ENCODE data around the gene RAB5IF. TPM values are rescaled to one million over a fixed set of nuclear protein-coding genes. Genes with fewer than 3 reads are reported as not detected.
A peak's percentile ranks its signal among the peaks of the same experiment; 100 is the strongest.
"Not testable (repeated sequence)": the region's sequence is repeated elsewhere in the genome, so short reads cannot be mapped to it uniquely, and the experiment has no call there.

The RAB5IF gene, protein sequence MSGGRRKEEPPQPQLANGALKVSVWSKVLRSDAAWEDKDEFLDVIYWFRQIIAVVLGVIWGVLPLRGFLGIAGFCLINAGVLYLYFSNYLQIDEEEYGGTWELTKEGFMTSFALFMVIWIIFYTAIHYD
- polyA plus RNA-seq (2012; ENCODE audit: insufficient read depth, insufficient read length), result 101 TPM

- DNase-seq (ENCODE audit: low read depth, low spot score), result peak; percentile 98
- H3K4me3 ChIP-seq (ENCODE audit: low read length), result peak within 1 kb of the TSS; percentile 98
Measured at GRCh38 chr20:36605399-36606157, at the start of gene RAB5IF. RAB5IF (plus strand) TSS chr20:36605779; CDS start chr20:36605952, 173 bp downstream.

- DNase-seq (ENCODE audit: low read depth, low spot score), result no peak
- no peak overlapping the region for H3K4me3 ChIP-seq (ENCODE audit: low read length)
Measured at GRCh38 chr20:36562724-36563123, 42.9 kb upstream of the RAB5IF start.

DNA sequence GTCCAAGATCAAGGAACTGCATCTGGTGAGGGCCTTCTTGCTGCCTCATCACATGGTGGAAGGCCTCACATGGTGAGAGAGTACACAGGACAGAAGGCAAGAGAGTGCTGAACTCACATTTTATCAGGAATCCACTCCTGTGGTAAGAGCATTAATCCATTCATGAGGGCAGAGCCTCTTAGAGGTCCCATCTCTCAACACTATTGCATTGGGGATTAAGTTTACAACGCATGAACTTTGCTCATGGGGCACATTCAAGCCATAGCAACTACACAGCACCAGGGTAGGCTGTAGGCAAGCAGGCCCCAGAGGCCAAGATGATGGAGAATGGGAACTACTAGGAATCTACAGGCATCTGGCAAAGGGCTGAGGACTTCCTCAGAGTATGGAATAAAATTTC, 42.2 kb upstream of the RAB5IF start:
- no peak for DNase-seq (ENCODE audit: low read depth, low spot score)
- no peak overlapping the region for H3K4me3 ChIP-seq (ENCODE audit: low read length)

DNA sequence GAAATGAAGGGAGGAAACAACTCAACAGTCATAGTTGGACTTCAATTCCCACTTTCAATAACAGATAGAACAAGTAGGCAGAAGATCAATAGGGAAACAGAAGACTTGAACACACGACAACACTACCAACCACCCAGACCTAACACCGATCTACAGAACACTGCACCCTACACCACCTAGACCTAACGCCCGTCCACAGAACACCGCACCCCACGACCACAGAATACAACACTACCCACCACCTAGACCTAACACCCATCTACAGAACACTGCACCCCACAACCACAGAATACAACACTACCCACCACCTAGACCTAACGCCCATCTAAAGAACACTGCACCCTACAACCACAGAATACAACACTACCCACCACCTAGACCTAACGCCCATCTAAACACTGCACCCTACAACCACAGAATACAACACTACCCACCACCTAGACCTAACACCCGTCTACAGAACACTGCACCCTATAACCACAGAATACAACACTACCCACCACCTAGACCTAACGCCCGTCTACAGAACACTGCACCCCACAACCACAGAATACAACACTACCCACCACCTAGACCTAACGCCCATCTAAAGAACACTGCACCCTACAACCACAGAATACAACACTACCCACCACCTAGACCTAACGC, 41.4 kb upstream of the RAB5IF start:
- not testable (repeated sequence) for DNase-seq (ENCODE audit: low read depth, low spot score); H3K4me3 ChIP-seq (ENCODE audit: low read length)

DNA sequence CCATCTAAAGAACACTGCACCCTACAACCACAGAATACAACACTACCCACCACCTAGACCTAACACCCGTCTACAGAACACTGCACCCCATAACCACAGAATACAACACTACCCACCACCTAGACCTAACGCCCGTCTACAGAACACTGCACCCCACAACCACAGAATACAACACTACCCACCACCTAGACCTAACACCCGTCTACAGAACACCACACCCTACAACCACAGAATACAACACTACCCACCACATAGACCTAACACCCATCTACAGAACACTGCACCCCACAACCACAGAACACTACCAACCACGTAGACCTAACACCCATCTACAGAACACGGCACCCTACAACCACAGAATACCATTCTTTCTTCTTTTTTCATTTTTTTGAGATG, 40.9 kb upstream of the RAB5IF start:
- not testable (repeated sequence) for H3K4me3 ChIP-seq (ENCODE audit: low read length); DNase-seq (ENCODE audit: low read depth, low spot score)

DNA sequence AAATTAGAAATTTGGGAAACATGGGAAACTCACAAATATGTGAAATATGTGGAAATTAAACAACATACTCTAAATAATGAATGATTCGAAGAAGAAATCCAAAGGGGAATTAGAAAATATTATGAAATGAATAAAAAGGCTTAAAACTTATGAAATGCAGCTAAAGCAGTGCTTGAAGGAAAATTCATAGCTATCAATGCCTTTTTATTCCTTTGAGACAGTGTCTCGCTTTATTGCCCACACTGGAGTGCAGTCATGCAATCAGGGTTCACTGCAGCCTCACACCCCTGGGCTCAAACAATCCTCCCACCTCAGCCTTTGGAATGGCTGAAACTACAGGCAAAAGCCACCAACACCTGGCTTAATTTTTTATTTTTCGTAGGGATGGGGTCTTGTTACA, 40.1 kb upstream of the RAB5IF start:
- DNase-seq (ENCODE audit: low read depth, low spot score), result no peak
- H3K4me3 ChIP-seq (ENCODE audit: low read length), result no peak overlapping the region

GRCh38 chr20:36569847-36570429, 35.6 kb upstream of the RAB5IF start:
- DNase-seq (ENCODE audit: low read depth, low spot score), result no peak
- H3K4me3 ChIP-seq (ENCODE audit: low read length), result no peak overlapping the region

DNA sequence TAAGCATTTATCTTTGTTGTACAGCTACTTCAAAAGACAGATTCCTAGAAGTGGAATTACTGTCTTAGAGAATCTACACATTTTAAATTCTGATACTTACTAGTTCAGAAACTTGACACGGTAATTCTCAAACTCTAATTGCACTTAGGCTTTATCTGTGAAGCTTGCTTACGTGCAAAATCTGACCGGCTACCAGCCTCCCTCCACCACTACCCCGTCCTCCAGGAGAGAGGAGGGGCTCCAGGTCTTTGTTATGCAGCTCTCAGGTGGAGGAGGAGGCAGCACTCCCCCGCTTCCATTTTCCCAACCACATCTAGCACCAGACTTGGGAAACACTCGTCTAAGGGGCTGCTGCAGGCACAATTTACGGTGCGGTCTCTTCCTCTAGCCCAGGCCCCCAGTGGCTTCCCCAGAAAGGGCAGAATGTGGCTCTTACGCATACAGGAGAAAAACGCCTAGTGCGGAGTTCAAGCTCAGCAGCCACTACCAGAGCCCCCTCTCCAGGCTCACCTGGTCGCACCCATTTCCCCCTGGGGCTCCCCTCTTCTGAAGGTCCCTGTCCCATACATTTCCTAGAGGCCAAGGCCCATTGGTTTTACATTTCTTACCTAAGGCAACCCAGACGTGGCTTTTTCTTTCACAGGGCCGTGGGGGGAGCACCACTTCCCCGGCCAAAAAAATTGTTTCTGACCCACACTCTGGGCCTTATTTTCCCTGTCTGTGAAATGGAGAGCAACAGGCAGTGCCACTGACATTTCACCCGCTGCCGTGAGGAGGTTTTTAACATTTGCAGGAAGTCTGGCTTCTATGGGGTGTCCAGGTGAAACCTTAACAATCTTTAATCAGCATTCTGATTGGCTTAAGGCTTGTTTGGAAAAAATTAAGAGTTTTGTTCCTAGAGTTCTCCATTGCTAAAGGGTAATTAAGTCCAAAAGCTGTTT, 33.7 kb upstream of the RAB5IF start:
- DNase-seq (ENCODE audit: low read depth, low spot score), result no peak
- H3K4me3 ChIP-seq (ENCODE audit: low read length), result peak overlapping the region; percentile 78

DNA sequence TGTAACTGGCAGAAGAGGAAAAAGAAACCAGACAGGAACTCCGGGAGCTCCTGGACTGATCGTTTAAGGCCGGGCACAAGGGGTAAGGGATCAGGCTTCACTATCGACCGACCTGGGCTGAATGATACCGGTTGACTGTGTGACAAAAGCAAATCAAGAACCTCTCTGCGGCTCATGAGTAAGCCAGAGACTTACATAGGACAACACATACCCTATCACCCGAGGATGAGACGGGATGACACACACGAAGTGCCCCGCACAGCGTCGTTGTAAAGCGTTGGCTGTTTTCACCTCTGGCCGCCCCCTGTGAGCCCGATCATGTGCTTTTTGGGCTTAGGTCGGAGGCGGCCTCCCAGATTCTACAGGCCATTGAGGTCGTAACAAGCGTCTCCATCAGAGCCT, 32.9 kb upstream of the RAB5IF start:
- peak overlapping the region; percentile 78 for H3K4me3 ChIP-seq (ENCODE audit: low read length)
- no peak for DNase-seq (ENCODE audit: low read depth, low spot score)

GRCh38 chr20:36573103-36573797, 32.3 kb upstream of the RAB5IF start, which contains the start of gene TGIF2:
TGIF2 (plus strand) TSS chr20:36573597; CDS start chr20:36578775, 5,178 bp downstream.
- peak; percentile 83 for DNase-seq (ENCODE audit: low read depth, low spot score)
- peak within 1 kb of the TSS; percentile 78 for H3K4me3 ChIP-seq (ENCODE audit: low read length)

- no peak for DNase-seq (ENCODE audit: low read depth, low spot score)
- peak overlapping the region; percentile 78 for H3K4me3 ChIP-seq (ENCODE audit: low read length)
Measured at GRCh38 chr20:36573798-36574365, 31.7 kb upstream of the RAB5IF start.

GRCh38 chr20:36574366-36575135, 31.0 kb upstream of the RAB5IF start:
- no peak for DNase-seq (ENCODE audit: low read depth, low spot score)
- peak overlapping the region; percentile 78 for H3K4me3 ChIP-seq (ENCODE audit: low read length)

DNA sequence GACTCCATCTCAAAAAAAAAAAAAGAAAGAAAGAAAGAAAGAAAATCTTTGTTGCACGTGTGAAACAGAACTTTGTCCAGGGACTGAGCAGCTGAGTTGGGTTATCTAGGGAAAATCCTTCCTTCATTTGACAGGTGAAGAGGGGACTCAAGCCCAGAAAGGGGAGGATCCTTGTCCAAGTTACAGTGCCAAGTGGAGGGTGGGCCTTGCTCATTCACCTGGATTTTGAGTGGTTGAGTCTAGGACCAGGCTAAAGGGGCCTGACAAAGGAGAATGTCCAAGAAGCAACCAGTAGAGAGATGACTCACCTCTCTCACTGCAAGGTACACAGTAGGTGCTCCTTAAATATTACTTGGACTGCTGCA, 29.5 kb upstream of the RAB5IF start:
- no peak overlapping the region for H3K4me3 ChIP-seq (ENCODE audit: low read length)
- DNase-seq (ENCODE audit: low read depth, low spot score), result no peak

DNA sequence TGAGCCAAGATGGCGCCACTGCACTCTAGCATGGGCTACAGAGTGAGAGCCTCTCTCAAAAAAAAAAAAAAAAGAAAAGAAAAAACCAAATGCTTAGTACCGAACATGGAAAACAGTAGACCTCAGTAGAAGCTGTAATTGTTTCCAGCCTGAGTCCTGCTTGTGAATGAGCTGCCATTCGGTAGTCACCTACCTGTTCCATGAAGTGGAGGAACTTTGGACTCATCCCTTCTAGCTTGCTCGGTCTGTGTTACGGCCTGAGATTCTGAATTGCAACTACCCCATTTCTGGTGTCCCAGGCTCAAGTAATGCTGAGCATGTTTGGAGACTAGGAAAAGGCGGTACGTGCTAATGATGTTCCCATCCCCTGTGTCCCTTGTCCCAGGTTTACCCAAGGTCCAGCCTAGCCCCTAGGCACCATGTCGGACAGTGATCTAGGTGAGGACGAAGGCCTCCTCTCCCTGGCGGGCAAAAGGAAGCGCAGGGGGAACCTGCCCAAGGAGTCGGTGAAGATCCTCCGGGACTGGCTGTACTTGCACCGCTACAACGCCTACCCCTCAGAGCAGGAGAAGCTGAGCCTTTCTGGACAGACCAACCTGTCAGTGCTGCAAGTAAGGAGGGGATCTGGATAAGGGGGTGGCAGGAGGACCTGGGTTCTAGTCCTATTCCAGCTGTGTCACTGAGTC, 27.1 kb upstream of the RAB5IF start:
- no peak for DNase-seq (ENCODE audit: low read depth, low spot score)
- no peak overlapping the region for H3K4me3 ChIP-seq (ENCODE audit: low read length)

DNA sequence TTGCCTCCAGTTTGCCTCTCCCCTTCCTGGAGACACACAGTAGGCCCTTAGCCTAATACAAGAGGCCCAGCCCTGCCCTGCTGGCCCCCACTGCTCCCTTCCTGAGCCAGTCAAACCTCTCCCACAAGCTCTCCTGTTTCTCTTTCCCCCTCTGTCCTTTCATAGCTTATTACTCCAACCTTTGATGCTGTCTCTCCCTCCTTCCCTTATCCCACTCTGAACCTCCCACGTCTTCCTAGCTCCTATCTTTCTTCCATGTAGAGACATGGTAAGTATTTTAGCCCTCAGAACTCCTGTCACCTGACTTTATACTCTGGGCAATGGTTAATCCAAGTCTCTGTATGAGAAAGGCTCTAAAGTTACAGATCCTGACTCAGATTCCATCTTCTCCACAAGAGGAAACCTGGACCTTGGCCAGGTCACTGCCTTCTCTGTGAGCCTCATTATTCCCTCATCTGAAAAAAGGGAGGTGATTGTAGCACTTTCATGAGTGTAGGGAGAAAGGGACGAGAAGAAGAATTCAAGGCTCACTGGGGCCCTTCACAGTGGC, 25.5 kb upstream of the RAB5IF start:
- no peak overlapping the region for H3K4me3 ChIP-seq (ENCODE audit: low read length)
- no peak for DNase-seq (ENCODE audit: low read depth, low spot score)

- no peak overlapping the region for H3K4me3 ChIP-seq (ENCODE audit: low read length)
- DNase-seq (ENCODE audit: low read depth, low spot score), result peak; percentile 64
Measured at GRCh38 chr20:36582322-36582721, 23.3 kb upstream of the RAB5IF start.

DNA sequence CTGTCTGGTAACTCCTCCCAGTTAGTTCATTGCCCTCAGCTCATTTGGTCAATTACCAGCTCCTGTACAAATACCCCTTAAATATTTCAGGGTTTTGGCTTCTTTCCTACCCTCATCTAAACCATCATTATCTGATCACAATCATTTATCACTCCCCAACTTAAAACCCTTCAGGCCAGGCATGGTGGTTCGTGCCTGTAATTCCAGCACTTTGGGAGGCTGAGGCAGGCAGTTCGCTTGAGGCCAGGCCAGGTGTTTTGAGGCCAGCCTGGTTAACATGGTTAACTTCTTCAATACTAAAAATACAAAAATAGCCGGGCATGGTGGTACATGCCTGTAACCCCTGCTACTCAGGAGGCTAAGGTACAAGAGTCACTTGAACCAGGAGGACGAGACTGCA, 22.8 kb upstream of the RAB5IF start:
- no peak for DNase-seq (ENCODE audit: low read depth, low spot score)
- no peak overlapping the region for H3K4me3 ChIP-seq (ENCODE audit: low read length)
